ENCODE results near the gene SIGLEC7. TPM values are rescaled to one million over a fixed set of nuclear protein-coding genes. Genes with fewer than 3 reads are reported as not detected.

Gene SIGLEC7
- total RNA-seq, 1 donor from 2014 or later, result not detected

DNA sequence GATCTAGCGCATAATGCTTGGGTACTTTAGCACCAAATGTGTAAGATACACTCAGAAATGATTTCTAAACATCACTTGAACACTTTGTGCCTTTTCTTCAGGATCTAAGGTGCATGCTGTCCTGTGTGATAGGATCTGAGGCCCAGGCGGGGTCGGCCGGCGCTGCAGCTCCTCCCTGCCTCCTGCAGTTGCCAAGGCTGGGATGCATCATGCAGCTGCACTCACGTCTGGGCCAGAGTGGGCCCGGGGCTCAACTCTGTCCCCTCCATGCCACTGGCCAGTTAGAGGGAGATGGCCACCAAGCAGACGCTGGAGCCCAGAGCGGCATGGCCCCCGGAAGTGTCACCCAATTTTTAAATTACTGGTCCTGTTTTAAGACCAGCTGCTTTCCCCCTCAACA, 53.5 kb downstream of the SIGLEC7 start:
- ChIA-PET POLR2A (no interaction called here), CTCF (no interaction called here)
- no peak for TF ChIP-seq CTCF (IDR thresholded peaks at IDR 0.05)

GRCh38 chr19:51196181-51196580, 54.1 kb downstream of the SIGLEC7 start:
- ChIA-PET CTCF (no interaction called here), POLR2A (no interaction called here)
- Mint-ChIP-seq H3K9me3 (no peaks in the 10 kb centered on the region), H3K4me3 (no peak overlapping the region), H3K27me3 (peaks cover 15% of the 10 kb centered on the region), H3K36me3 (ENCODE audit: low read depth) (no peaks in the 10 kb centered on the region), H3K4me1 (no peaks in the 10 kb centered on the region), H3K27ac (no peak overlapping the region)
- TF ChIP-seq CTCF (IDR thresholded peaks at IDR 0.05), result no peak
- DNase-seq (no peak), ATAC-seq (ENCODE audit: low read depth) (no peak)
- intact Hi-C loops (cut with micrococcal nuclease), result no loop called here

More for the DNA sequence above, 53.5 kb downstream of the SIGLEC7 start:
- Mint-ChIP-seq H3K4me3 (no peak overlapping the region), H3K27me3 (peaks cover 11% of the 10 kb centered on the region), H3K4me1 (no peaks in the 10 kb centered on the region), H3K9me3 (no peaks in the 10 kb centered on the region), H3K27ac (no peak overlapping the region), H3K36me3 (ENCODE audit: low read depth) (no peaks in the 10 kb centered on the region)
- intact Hi-C loops (cut with micrococcal nuclease), result no loop called here
- no peak for DNase-seq
- ATAC-seq (ENCODE audit: low read depth), result no peak

- no peak overlapping the region for H3K4me3 Mint-ChIP-seq
- ATAC-seq (ENCODE audit: low read depth) (no peak), DNase-seq (no peak)
- H3K4me1 Mint-ChIP-seq, result no peaks in the 10 kb centered on the region
- intact Hi-C loops (cut with micrococcal nuclease), result no loop called here
- H3K36me3 Mint-ChIP-seq (ENCODE audit: low read depth), result no peaks in the 10 kb centered on the region
- peaks cover 27% of the 10 kb centered on the region for H3K27me3 Mint-ChIP-seq
- ChIA-PET POLR2A (no interaction called here), CTCF (no interaction called here)
- no peaks in the 10 kb centered on the region for H3K9me3 Mint-ChIP-seq
- no peak overlapping the region for H3K27ac Mint-ChIP-seq
- no peak for TF ChIP-seq CTCF (IDR thresholded peaks at IDR 0.05)
Observed at GRCh38 chr19:51198641-51199040, 56.5 kb downstream of the SIGLEC7 start.

DNA sequence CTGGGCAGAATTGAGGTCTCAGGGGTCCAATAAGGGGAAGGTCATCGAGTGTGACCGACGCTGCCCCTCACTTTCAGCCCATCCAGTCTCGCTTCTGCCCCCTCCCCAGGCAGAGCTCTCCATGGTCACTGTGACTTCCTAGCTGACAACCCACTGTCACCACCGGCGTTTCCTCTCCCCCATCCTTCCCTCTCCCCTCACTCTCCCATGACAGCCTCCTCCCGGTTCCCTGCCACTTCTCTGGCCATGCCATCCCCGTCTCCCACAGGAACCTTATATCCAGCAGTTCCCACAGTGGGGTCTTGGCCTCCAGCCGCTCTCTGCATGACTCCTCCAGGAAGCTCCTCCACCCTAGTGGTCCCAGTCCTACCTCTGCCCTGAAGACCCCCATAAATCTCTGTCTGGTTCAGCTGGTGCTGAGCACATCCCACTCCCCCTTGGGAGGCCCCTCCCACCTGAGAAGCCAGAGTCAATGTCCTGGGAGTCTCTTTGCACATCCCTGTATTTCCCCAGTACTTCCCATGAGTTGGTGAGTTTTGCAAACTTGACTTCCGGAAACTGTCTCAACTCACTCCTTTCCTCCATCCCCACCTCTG, 58.1 kb downstream of the SIGLEC7 start:
- TF ChIP-seq CTCF (IDR thresholded peaks at IDR 0.05), result no peak

DNA sequence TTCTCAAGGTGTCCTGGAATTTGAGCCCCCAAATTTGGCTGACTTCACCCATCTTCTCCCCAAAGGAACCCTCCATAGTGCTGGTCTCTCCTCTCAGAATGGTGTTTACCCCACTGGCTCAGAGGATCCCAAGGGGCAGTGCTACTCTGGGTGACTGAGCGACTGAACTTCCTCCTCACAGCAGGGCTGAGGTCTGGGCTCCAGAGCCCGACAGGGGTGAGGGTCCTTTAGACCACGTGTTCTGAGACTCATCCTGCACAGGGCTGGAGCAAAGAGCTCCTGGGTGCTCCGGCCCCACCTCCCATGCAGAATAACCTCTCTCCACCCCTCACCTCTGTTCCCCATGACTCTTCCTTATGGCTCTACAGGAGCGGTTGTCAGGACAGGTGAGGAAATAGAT, 59.6 kb downstream of the SIGLEC7 start:
- no peak for DNase-seq
- intact Hi-C loops (cut with micrococcal nuclease), result no loop called here
- H3K36me3 Mint-ChIP-seq (ENCODE audit: low read depth), result no peaks in the 10 kb centered on the region
- TF ChIP-seq CTCF (IDR thresholded peaks at IDR 0.05), result no peak
- no peak overlapping the region for H3K27ac Mint-ChIP-seq
- ChIA-PET POLR2A (no interaction called here), CTCF (no interaction called here)
- ATAC-seq (ENCODE audit: low read depth), result no peak
- H3K4me1 Mint-ChIP-seq, result no peaks in the 10 kb centered on the region
- H3K9me3 Mint-ChIP-seq, result no peaks in the 10 kb centered on the region
- H3K4me3 Mint-ChIP-seq, result no peak overlapping the region
- H3K27me3 Mint-ChIP-seq, result peaks cover 28% of the 10 kb centered on the region

More for the DNA sequence above, 58.1 kb downstream of the SIGLEC7 start:
- H3K27ac Mint-ChIP-seq, result no peak overlapping the region
- H3K27me3 Mint-ChIP-seq, result peaks cover 27% of the 10 kb centered on the region
- H3K36me3 Mint-ChIP-seq (ENCODE audit: low read depth), result no peaks in the 10 kb centered on the region
- CTCF ChIA-PET, result no interaction called here
- H3K4me1 Mint-ChIP-seq, result no peaks in the 10 kb centered on the region
- intact Hi-C loops (cut with micrococcal nuclease), result no loop called here
- ATAC-seq (ENCODE audit: low read depth) (no peak), DNase-seq (no peak)
- no peak overlapping the region for H3K4me3 Mint-ChIP-seq
- POLR2A ChIA-PET, result no interaction called here
- no peaks in the 10 kb centered on the region for H3K9me3 Mint-ChIP-seq

Other genes starting within 250 kb of the SIGLEC7 start
- gene KLK4, start 230.9 kb upstream of the SIGLEC7 start, total RNA-seq, result 0.32 and 0.75 TPM in 2 replicates
- not detected in 2 replicates for gene KLK5, start 189.3 kb upstream of the SIGLEC7 start, total RNA-seq
- gene KLK6, start 172.7 kb upstream of the SIGLEC7 start, total RNA-seq, result not detected in 2 replicates
- gene KLK7, start 158.4 kb upstream of the SIGLEC7 start, total RNA-seq, result not detected in 2 replicates
- not detected in 2 replicates for gene KLK8, start 140.7 kb upstream of the SIGLEC7 start, total RNA-seq
- not detected in 2 replicates for gene KLK10, start 122.6 kb upstream of the SIGLEC7 start, total RNA-seq
- not detected in 2 replicates for gene KLK11, start 115.7 kb upstream of the SIGLEC7 start, total RNA-seq
- gene KLK12, start 107.3 kb upstream of the SIGLEC7 start, total RNA-seq, result not detected in 2 replicates
- not detected in 2 replicates for gene KLK13, start 77.2 kb upstream of the SIGLEC7 start, total RNA-seq
- 0.76 and 0.82 TPM in 2 replicates for gene KLK14, start 59.4 kb upstream of the SIGLEC7 start, total RNA-seq
- gene CTU1, start 33.9 kb upstream of the SIGLEC7 start, total RNA-seq, result 7.8 and 8.9 TPM in 2 replicates
- 0.29 TPM in 1 of 2 replicates, not detected in the other for gene SIGLEC9, start 17.4 kb upstream of the SIGLEC7 start, total RNA-seq
- gene CD33, start 82.8 kb downstream of the SIGLEC7 start, total RNA-seq, result not detected in 2 replicates
- not detected in 2 replicates for gene SIGLECL1, start 108.8 kb downstream of the SIGLEC7 start, total RNA-seq
- gene IGLON5, start 169.3 kb downstream of the SIGLEC7 start, total RNA-seq, result not detected in 2 replicates
- 0.95 and 0.98 TPM in 2 replicates for gene VSIG10L, start 199.8 kb downstream of the SIGLEC7 start, total RNA-seq
- 43.8 and 49.0 TPM in 2 replicates for gene ETFB, start 224.1 kb downstream of the SIGLEC7 start, total RNA-seq
- gene CLDND2, start 226.7 kb downstream of the SIGLEC7 start, total RNA-seq, result 2.2 TPM in 1 of 2 replicates, not detected in the other
- gene NKG7, start 230.4 kb downstream of the SIGLEC7 start, total RNA-seq, result 1.6 and 2.1 TPM in 2 replicates
- not detected in 2 replicates for gene LIM2, start 245.7 kb downstream of the SIGLEC7 start, total RNA-seq
- 0.17 TPM in 1 of 2 replicates, not detected in the other for gene C19orf84, start 248.3 kb downstream of the SIGLEC7 start, total RNA-seq

Data from activated B cell treated with CpG ODN at 0.5 μM for 24 hours (primary cell).